Urothelium cell line (cell line): Measurements from ENCODE around the gene EPN2.

ENCODE experiments used
- DNase-seq: peaks from one replicate; pipeline ENCODE4 v3.0.0; 2011; ENCODE audit warnings: low spot score, mixed read lengths
- FAIRE-seq: peaks from 2 replicates; lab custom pipeline; 2011; peaks lifted over from hg19 to GRCh38; lab: Jason Lieb, UNC

The EPN2 gene

GRCh38 chr17:19290066-19290705 lies 53.0 kb downstream of the EPN2 start:
- no peak for DNase-seq
- no peak for FAIRE-seq

DNA sequence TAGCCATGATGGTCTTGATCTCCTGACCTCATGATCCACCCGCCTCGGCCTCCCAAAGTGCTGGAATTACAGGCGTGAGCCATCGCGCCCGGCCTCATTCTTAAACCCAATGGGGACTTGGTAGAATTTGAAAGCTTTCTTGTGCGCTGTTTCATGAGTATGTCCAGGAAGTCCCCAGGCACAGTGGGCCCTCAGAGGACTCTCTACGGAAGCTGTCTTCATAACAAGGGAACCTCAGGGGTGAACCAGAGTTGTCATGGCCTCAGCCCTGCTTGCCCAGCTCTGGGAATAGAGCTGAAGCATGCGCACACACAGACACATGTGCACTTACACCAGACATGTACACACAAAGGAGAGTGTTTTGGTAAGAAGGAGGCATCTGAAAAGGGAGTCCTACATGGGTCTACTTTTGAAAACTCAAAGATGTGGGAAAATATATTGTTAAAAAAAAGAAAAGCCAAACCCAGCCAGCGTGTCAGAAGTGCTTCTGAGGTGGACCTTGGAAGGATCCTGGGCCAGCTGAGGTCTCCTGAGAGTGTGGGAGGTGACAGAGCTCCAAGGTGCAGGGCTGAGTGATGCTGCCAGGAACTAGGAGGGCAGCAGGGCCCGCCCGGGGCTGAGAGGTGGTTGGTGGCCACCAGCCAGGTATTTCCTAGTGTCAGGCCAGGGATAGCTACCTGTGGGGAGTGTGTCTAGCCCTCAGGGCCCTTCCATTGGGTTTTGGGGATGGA lies 54.6 kb downstream of the EPN2 start:
- no peak for DNase-seq
- no peak for FAIRE-seq

DNA sequence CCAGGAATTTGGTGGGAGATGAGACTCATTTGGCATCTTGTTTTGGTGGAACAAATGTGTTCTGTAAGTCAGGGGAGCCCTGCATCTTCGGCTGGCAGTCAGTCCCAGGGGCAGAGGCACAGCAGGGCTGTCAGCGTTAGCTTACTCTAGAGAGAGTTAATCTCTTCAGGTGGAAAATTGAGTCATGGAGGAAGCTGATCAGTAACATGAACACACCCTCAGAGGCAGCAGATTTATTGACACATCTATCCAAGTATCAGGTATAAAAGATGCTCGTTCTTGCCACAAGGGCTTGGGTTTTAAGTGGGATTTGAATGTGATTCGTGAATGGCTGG lies 55.2 kb downstream of the EPN2 start:
- no peak for DNase-seq
- no peak for FAIRE-seq

DNA sequence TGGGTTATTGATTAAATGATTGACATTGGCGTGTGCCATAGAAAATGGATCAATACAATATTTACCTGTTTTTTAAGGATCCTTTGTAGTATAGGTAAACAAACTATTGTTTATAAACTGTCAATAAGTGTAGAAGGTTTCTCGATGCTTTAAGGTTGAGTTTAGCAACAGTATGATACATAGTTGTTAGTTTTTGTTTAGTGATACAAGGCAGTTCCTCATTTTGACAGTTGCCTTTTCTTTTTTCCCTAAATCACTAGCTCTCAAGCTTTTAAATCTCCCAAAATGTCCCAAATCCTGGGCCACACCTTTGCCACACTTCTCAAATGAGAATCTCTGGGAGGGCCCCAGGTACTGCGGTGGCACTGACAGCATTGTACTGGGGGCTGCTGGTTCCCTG lies 57.3 kb downstream of the EPN2 start:
- no peak for FAIRE-seq
- no peak for DNase-seq

DNA sequence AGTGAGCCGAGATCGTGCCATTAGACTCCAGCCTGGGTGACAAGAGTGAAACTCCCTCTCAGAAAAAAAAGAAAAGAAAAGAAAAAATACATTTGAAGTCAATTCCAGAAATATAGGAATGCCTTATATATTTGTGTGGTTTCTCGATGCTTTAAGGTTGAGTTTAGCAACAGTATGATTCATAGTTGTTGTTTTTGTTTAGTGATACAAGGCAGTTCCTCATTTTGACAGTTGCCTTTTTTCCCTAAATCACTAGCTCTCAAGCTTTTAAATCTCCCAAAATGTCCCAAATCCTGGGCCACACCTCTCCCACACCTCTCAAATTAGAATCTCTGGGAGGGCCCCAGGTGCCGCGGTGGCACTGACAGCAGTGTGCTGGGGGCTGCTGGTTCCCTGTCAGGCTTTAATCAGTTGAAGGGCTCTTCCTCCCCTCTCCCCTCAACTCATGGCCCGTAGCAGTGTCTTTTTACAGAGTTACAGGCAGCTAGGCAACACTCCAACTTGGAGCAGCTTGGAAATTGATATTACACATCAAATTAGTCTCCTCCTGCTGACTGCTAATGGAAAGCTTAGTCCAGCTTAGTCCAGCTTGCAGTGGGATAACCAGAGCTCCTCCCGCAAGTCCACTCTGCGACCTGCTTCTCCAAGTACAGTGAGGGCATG lies 58.4 kb downstream of the EPN2 start:
- no peak for FAIRE-seq
- DNase-seq, result no peak

- DNase-seq (no peak), FAIRE-seq (peak; percentile 9)
Measured at GRCh38 chr17:19296786-19297778, 59.9 kb downstream of the EPN2 start.

- DNase-seq (no peak), FAIRE-seq (no peak)
Measured at GRCh38 chr17:19298569-19299213, 61.5 kb downstream of the EPN2 start.

DNA sequence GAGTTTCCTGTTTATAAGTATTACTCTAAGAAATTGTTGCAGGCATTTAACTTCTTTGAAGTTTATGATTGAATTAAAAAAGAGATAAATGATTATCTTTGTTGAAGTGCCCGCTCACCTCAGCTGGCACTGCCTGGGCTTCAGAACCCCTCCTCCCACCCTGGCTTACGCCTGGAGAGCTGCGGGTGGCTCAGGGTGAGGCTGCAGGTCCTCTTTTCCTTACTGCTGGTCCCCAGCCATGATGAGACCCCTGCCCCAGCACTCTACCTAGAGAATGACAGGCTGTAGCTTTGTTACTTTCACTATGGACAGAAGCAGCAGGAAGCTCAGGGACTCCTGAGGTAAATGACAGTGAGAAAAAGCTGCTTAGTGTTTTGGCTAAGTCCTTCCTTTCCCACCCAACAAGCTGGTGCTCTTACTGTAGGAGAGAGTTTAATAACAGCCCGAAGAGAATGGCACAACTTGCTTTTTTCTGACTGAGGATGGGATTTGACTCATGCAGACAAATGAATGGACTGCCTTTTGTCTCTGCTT lies 62.1 kb downstream of the EPN2 start:
- no peak for FAIRE-seq
- DNase-seq, result no peak

DNA sequence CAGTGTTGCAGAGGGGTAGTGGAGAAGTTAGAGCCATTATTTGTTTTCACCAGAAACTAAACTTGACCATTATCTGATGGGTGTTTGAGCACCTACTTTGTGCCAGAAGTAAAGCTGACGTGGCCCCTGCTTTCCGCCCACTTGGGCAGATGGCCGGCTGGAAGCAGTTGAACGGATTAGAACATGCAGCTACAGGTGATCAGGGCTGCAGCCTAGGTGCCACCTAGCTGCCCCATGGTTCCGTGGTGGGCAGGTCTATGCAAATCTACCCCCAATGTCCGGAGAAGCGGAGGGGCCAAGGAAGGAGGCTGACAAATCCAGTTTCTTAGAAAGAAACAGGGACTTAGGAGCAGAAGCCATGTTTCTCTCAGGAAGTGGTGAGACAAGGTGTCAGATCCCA lies 62.7 kb downstream of the EPN2 start:
- no peak for FAIRE-seq
- no peak for DNase-seq

DNA sequence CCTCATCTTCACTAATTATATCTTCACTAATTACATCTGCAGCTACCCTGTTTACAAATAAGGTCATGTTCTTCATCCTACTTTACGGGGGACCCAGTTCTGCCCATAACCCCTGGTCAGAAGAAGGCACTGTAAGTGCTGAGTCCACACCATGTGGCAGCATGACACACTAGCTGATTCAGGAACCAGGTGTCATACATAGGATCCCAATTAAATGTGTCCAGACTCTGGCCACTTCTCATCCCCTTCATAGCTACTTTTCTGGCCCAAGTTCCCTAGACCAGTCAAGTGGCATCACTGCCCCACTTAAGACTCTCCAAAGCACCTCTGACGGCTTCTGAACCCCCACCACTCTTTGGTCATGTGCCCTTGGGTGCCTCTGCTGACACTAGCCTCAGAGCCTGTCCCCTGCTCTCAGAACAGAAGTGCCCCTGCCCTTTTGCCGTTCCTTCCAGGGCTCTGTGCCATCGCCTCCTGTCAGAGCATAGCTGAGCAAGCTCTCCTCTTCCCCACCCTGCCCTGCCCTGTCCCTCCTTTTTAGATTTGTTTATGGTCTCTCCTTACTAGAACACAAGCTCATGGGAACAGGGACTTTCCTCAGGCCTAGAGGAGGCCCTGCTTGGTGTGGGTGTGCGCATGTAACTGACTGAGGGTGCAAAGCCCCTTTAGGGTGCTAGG lies 64.2 kb downstream of the EPN2 start:
- FAIRE-seq (no peak), DNase-seq (no peak)

DNA sequence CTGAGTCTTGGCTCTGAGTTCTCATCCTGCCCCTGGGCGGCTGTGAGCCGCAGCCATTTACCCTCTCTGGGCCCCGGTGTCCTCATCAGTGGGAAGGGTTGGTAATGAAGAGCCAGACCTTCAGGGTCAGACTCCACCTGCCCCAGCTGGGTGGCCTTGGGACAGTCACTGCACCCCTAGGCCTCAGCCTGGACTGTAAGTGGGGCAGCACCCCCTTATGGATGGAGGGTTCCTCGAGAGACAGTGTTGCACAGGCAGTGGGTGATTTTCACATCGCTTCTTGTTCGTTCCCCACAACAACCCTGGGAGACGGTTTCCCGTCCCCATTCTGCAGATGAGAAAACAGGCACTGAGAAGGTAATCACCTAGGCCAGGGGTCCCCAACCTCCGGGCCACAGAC lies 64.8 kb downstream of the EPN2 start:
- DNase-seq (no peak), FAIRE-seq (no peak)

GRCh38 chr17:19302791-19303331 lies 65.7 kb downstream of the EPN2 start:
- DNase-seq (no peak), FAIRE-seq (no peak)

DNA sequence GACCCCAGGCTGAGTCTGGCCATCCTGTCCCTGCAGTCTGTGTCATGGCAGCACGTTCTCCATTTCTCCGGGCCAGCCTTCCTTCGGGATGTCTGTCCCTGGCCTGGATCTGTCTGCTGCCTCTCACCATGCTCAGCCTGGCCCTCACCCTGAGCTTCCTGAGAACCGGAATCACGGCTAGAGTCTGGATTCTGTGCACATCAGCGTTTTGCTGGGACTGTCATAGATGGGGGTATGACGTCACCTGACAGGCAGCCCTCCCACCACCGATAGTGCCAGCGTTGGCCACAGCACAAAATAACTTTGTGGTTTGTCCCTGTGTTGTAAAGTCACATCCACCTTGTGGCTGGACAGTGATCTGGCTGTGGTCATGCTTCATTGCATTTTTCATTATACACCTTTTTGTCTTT lies 66.2 kb downstream of the EPN2 start:
- no peak for FAIRE-seq

DNA sequence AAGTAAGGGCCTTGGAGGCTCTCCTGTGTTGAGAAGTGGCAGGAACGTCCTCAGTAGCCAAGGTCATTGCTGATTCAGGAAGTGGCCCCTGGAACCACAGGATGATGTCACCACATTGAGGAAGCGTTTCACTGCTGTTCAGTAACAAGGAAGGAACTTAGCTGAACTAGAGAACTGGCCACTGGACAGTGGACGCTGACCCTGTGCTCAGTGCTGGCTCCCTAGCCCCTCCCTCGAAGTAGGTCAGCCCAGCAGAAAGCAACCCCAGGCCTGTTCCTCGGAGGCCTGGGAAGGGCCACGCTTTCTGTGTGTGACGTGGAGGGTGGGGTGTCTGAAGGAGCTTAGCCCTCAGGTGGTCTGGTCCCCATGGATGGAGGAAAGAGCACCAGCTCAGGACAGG lies 67.0 kb downstream of the EPN2 start:
- FAIRE-seq, result no peak

More for the DNA sequence above, 66.2 kb downstream of the EPN2 start:
- no peak for DNase-seq

DNA sequence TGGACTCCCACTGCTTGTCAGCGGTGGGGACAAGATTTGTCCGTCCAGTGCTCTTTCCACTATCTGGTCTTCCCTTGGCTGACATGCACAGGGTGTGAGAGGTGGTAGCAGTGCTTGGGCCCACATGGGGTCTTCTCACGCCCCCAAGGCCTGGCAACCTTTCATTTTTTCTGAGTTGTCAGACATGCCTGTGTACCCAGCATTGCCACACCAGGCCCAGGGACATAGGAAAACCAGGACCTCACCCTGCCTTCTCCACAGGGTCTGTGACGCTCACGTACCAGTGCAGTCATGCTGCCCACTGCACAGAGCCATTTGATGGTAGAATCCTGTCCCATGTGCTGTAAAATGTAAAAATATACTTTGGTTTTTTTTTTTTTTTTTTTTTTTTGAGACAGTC lies 67.6 kb downstream of the EPN2 start:
- FAIRE-seq, result no peak
- DNase-seq, result no peak

More for the DNA sequence above, 67.0 kb downstream of the EPN2 start:
- no peak for DNase-seq

GRCh38 chr17:19305256-19305655 lies 68.1 kb downstream of the EPN2 start:
- DNase-seq (no peak), FAIRE-seq (no peak)

DNA sequence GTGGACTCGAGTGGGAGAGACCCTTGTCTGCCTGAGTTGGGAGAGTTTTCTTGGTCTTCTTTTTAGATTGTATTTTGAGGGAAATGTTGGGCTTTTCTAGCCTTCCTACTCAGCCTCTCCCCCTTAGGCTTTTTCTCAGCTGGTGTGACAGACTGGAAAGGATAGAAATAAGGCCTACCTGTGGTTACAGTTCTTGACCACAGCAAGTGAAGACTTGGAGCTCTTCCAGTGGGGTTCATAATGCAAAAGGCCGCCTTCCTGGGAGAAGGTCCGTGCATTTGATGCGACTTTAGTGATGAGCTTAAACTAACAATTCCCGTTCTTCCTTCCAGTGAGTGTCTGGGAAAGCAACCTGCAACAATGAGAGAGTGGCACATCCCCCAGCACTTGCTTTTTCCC lies 68.6 kb downstream of the EPN2 start:
- FAIRE-seq, result no peak
- DNase-seq, result no peak

DNA sequence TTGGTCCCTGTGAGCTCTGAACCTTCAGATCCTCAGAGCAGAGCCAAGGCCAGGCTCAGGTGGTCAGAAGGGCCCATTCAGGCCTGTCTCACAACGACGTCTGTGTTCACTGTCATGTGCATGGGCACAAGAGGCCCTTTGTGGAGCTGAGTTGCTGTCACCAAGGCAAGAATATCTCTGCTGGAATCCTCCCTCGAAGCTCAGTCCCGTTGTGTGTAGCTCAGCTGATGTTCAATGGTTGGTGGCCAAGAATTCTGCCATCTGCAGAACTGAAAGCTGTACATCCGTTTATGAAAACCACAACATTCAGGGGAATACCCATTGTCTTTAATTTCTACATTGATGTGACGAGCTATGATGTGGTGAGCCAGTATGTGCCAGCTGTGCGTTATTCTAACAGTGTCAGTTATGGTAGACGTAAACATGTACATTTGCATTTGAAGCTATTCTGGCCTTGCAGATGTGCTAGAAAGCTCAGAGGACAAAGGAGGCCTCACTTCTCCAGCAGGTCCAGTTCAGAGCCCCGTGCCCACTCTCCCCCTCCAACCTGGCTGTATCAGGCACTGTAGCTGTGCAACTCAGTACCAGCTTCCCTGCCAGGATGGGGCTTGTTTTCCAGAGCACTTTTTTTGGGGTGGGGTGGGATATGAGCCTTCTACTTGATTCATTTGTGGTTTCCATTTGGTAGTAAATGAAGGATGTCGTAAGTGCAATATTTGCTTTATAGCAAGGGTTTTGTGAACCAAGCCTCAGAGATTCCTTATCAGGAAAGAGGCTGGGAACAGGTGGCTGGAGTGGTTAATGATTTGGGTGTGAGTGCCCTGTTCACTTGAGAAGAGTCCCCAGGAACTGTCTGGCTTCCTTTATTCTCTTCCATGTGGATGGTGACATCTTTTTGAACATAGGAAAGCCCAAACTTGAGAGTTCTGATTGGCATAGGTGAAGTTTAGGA lies 69.3 kb downstream of the EPN2 start:
- DNase-seq, result no peak
- no peak for FAIRE-seq
